Stimulated activated CD4-positive, alpha-beta T cell treated with anti-CD3 and anti-CD28 coated beads, Interleukin-12 subunit alpha, Interleukin-12 subunit beta, amount 100 ng/mL, for 4 hours (primary cell): Measurements from ENCODE around the gene USP5.

ENCODE experiments used
- DNase-seq: peaks from one replicate; pipeline ENCODE4 v3.0.0-alpha.2; 2020

The USP5 gene

DNA sequence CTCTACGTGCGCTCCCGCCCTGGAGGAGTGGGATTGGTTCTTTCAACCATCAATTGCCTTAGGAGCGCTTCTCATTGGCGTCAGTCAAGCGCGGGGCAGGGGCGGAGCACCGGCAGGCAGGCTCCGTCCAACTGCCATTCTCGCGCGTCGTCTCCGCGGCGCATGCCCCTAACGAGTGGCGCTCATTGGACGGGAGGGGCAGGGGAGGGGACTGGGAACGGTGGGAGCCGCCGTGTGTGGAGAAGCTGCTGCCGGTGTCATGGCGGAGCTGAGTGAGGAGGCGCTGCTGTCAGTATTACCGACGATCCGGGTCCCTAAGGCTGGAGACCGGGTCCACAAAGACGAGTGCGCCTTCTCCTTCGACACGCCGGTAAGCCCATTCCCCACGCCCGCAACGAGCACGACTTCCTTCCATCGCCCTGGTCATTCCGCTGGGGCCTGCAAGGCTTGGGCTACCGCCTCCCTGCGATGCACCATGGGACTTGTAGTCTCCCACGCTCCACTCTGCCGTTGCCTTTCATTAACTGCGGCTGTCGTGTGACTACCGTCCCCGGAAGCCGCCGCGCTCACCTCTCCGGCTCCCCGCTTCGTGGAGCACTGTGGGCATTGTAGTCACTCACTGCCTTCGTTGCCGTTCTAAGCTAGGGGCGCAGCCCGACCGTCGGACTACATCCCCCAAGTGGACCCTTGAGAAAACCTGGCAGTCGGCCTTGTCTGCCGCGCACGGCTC, at the start of gene USP5:
Gene USP5 (plus strand): TSS at position 230 of the 730 bp plus-strand sequence. CDS start 30 bp downstream, at position 260.
- DNase-seq = peak; percentile 95

- DNase-seq = no peak
Observed at GRCh38 chr12:6807170-6807569, 44.8 kb upstream of the USP5 start.

- no peak for DNase-seq
Observed at GRCh38 chr12:6809056-6809455, 42.9 kb upstream of the USP5 start.

- no peak for DNase-seq
Observed at GRCh38 chr12:6810758-6811157, 41.2 kb upstream of the USP5 start.

DNA sequence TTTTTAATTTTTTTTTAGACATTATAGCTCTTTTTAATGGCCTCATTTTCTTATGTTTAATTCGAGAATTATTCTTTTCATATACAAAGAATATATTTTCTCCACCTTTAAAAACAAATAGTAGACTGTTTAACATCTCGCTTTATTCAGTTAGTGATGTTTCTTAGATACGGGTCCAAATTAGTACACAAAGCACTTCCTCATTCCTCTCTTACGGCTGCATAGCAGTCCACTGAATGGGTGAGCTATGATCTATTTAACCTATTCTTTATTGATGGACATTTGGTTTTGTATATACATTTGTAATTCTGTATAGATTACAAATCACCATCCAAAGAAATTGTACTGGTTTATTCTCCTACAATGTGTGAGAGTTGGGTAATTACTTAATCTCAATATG, 38.6 kb upstream of the USP5 start:
- no peak for DNase-seq

GRCh38 chr12:6816598-6816997, 35.4 kb upstream of the USP5 start:
- DNase-seq = no peak

GRCh38 chr12:6817098-6817497, 34.9 kb upstream of the USP5 start:
- DNase-seq = no peak

- DNase-seq = no peak
Observed at GRCh38 chr12:6817662-6818157, 34.2 kb upstream of the USP5 start.

DNA sequence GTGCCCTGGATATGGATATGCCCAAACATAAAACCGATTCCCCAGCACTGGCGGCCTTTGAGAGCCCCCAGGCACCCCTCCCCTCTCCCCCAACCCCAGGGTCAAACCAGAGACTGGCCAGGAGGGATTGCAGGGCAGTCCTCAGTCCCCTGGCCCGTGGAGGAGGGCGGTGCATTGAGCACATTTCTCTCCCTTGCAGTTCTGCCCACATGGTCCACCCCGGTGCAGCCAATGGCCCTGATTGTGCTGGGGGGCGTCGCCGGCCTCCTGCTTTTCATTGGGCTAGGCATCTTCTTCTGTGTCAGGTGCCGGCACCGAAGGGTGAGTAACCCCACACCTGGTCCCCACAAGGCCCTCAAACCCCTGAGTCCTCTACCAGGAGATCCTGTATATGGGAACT, 33.7 kb upstream of the USP5 start:
- DNase-seq = no peak

- DNase-seq = no peak
Observed at GRCh38 chr12:6818645-6819044, 33.3 kb upstream of the USP5 start.

GRCh38 chr12:6819106-6820030, 32.6 kb upstream of the USP5 start:
- DNase-seq = no peak

GRCh38 chr12:6820166-6820565, 31.8 kb upstream of the USP5 start:
- DNase-seq = no peak

GRCh38 chr12:6821591-6822425, 30.1 kb upstream of the USP5 start, which contains the start of gene GPR162:
Gene GPR162, plus strand, starts transcription at chr12:6821821. Its CDS starts 2,078 bp downstream, at chr12:6823899.
- no peak for DNase-seq

DNA sequence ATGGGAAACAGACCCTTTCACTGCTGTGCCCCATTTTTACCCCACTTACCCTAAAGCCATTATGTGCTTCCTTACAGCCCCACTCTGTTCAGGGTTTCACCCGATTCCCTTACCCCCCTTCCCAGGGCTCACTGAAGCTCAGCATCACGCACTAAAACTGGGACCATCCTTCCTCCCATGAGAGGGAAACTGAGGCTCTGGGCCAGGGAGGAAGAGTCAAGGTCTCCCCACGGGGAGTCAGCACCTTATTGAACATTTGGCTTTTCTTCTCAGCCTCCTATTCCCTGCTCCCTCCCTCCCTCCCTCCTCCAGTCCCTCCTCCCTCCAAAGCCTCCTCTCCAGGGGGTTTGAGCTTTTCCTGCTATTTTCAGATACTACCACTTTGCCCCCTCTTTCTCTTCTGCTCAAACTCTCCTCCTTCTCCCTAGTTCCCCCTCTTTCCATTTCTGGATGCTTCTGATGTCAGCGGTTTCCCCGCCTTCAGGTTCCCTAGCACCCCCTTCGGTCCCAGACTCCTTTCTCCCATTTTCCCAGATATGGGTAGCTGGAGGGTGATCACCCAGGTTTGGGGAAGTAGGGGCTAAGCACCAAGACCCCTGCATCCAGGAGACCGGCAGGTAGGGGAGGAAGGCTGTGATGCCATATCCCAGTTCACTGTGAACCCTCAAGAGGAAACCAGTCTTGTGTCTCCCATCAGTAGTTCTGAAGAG, 29.4 kb upstream of the USP5 start:
- no peak for DNase-seq

- no peak for DNase-seq
Observed at GRCh38 chr12:6823182-6824084, 28.5 kb upstream of the USP5 start.

GRCh38 chr12:6824085-6824775, 27.7 kb upstream of the USP5 start:
- DNase-seq = no peak

DNA sequence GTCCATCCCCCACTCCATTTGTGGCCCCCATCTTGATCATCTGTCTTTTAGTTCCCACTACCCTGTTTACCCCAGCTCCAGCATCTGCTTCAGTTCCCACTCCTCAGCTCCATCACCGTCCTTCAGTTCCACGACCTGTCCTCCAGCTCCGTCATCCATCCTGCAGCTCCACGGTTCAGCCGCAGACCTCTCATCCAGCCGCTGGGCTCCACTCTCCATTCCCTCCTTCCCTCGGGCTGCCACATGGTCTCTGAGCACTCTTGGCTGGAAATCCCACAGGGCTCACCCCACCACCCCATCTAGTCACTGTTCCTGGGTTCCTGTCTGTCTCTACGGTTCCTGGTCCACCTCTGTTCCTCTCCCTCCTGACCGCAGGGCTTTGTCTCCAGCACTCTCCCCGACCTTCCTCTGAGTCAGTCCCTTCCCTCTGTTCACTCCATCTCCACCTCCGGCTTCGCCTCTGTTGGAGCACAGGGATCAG, 27.0 kb upstream of the USP5 start:
- no peak for DNase-seq

DNA sequence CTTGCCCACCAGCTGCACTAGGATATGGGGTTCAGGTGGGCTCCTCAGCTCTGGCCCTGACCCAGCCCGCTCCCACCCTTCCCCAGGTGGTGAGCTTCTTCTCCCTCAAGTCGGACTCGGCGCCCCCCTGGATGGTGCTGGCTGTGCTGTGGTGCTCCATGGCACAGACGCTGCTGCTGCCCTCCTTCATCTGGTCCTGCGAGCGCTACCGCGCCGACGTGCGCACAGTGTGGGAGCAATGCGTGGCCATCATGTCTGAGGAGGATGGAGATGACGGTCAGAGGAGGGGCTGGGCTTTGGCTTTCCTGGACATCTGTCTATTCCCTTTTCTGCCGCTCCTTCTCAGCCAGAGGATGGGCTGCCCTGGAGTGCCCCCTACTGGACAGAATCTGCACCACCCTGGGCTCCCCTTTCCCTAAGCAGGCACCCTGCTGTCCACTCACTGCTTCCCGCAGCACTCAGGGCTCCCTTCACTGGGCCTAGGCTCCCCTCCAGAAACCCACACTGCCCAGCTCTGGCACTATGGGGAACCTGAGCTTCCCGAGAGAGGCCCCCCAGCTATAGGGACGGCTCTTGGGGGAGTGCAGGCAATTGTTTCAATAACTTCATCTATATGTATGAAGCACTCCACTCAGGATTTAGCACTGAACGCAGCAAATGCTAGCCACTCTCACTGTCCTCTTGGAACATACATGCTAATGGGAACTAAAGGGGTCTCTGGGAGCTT, 26.4 kb upstream of the USP5 start:
- peak; percentile 82 for DNase-seq

- no peak for DNase-seq
Observed at GRCh38 chr12:6826125-6826733, 25.7 kb upstream of the USP5 start.
